MM.1S (cell line): Measurements from ENCODE around the gene FOXN3.

Experiments used
- CTCF ChIP-seq: fragments of 300-600 bp; sonication (generic); IDR thresholded peaks from 2 replicates; pipeline ENCODE4 v1.5.1; 2016; ENCODE audit warnings: antibody characterized with exemption, low read length, mixed read lengths
- EZH2 ChIP-seq: fragments of 300-600 bp; sonication (generic); optimal IDR thresholded peaks from 2 replicates; pipeline ENCODE3; 2017; ENCODE audit warnings: low read depth, mild to moderate bottlenecking, antibody characterized with exemption, low read length, mixed read lengths
- EZH2phosphoT487 ChIP-seq: fragments of 300-600 bp; sonication (generic); IDR thresholded peaks from 2 replicates; pipeline ENCODE4 v1.6.1; 2018; ENCODE audit warnings: antibody characterized with exemption, low read length

DNA sequence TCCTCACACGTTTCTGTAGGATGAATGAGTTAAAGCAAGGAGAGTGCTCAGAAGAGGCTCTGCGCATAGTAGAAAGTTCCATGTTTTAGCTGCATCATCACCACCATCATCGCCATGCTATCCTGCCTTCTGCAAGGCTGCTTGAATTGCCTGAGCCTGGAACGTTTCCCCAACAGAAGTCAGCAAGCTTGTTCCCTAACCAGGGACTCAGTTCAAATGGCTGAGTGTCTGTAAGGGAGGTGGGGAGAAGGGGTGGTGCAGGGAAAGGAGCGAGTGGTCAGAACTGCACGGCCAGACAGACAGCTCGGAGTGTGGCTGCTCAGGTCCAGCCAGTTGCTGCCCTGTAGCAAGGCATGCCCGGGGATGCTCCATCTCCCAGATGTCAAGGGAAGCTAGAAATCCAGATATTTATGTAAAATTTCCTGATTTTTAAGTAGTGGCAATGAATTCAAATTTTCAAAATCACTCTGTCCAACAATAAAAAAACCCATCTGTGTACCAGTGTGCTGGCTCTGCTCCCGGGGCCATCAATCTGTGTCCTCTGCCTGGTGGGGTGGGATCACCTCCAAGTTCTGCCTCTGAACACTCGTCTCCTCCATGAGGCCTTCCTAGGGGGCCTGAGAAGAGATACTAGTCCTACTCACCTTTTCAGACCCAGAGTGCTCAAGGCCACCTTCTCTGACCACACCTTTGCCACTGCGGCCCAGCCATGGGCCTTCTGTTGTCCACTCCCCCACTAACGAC lies 162.7 kb downstream of the FOXN3 start:
- no peak for TF ChIP-seq CTCF
- no peak for TF ChIP-seq EZH2
- TF ChIP-seq EZH2phosphoT487: no peak
